ENCODE results near the gene ANTXRL. TPM values are rescaled to one million over a fixed set of nuclear protein-coding genes. Genes with fewer than 3 reads are reported as not detected.

Gene ANTXRL
- total RNA-seq, 1 experiment from 2014 or later, result not detected

DNA sequence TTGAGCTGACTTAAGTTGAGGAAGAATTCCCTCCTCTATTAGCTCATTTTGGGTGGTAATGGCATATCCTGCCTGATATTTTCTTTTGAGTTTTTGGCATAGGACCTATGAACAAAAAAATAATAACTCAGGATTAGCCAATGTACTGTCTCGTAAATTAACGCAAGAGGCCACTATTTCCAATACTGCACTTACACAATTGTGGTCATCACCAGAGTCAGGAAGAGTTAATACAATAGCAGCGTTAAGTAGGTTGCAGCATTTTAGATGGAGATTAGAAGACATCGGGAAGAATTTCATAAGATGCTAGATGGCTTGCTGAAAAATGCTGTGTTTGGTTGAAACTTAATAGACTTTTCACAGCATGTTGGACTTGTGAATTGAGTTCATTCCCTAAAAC is 36.4 kb downstream of the ANTXRL start:
- no peak for TF ChIP-seq CTCF (IDR thresholded peaks at IDR 0.05; ENCODE audit: unreplicated experiment)
- Mint-ChIP-seq H3K36me3 (ENCODE audit: insufficient read depth, unreplicated experiment) (no peaks in the 10 kb centered on the region), H3K4me1 (ENCODE audit: insufficient read depth, unreplicated experiment) (no peaks in the 10 kb centered on the region), H3K4me3 (ENCODE audit: unreplicated experiment) (no peak overlapping the region), H3K9me3 (ENCODE audit: unreplicated experiment) (no peaks in the 10 kb centered on the region), H3K27me3 (ENCODE audit: insufficient read depth, unreplicated experiment) (no peaks in the 10 kb centered on the region), H3K27ac (ENCODE audit: low read depth, unreplicated experiment) (no peak overlapping the region)
- intact Hi-C loops (cut with micrococcal nuclease), result no loop called here
- ChIA-PET POLR2A (no interaction called here), CTCF (interaction anchor here (0.9 to 2.2 kb wide), 3 partner anchors 22 to 94 kb away, joined by 3 to 6 read pairs (median 3); no protein-coding TSS in a partner anchor)
- DNase-seq (ENCODE audit: unreplicated experiment), result no peak
- BruUV-seq (replicated peaks), result no TSS peak

GRCh38 chr10:46325021-46325420 is 38.2 kb downstream of the ANTXRL start:
- Mint-ChIP-seq H3K27ac (ENCODE audit: low read depth, unreplicated experiment) (no peak overlapping the region), H3K4me1 (ENCODE audit: insufficient read depth, unreplicated experiment) (no peaks in the 10 kb centered on the region), H3K4me3 (ENCODE audit: unreplicated experiment) (no peak overlapping the region), H3K9me3 (ENCODE audit: unreplicated experiment) (no peaks in the 10 kb centered on the region), H3K36me3 (ENCODE audit: insufficient read depth, unreplicated experiment) (no peaks in the 10 kb centered on the region), H3K27me3 (ENCODE audit: insufficient read depth, unreplicated experiment) (no peaks in the 10 kb centered on the region)
- no TSS peak for BruUV-seq (replicated peaks)
- POLR2A ChIA-PET, result no interaction called here
- peak; percentile 5 for TF ChIP-seq CTCF (IDR thresholded peaks at IDR 0.05; ENCODE audit: unreplicated experiment)
- CTCF ChIA-PET, result interaction anchor here (0.7 to 1.4 kb wide), 3 partner anchors 94 to 279 kb away, joined by 4 to 10 read pairs (median 5); partner anchors contain the start of gene MSMB
- peak; percentile 26 for DNase-seq (ENCODE audit: unreplicated experiment)
- intact Hi-C loops (cut with micrococcal nuclease), result no loop called here

GRCh38 chr10:46326066-46326465 is 39.3 kb downstream of the ANTXRL start:
- TF ChIP-seq CTCF (IDR thresholded peaks at IDR 0.05; ENCODE audit: unreplicated experiment), result no peak
- CTCF ChIA-PET, result interaction anchor here (0.6 to 1.4 kb wide), 4 partner anchors 98 to 280 kb away, joined by 3 to 10 read pairs (median 5); partner anchors contain the start of gene MSMB
- H3K9me3 Mint-ChIP-seq (ENCODE audit: unreplicated experiment), result no peaks in the 10 kb centered on the region
- H3K36me3 Mint-ChIP-seq (ENCODE audit: insufficient read depth, unreplicated experiment), result no peaks in the 10 kb centered on the region
- POLR2A ChIA-PET, result no interaction called here
- no peak overlapping the region for H3K27ac Mint-ChIP-seq (ENCODE audit: low read depth, unreplicated experiment)
- H3K4me3 Mint-ChIP-seq (ENCODE audit: unreplicated experiment), result no peak overlapping the region
- no peaks in the 10 kb centered on the region for H3K4me1 Mint-ChIP-seq (ENCODE audit: insufficient read depth, unreplicated experiment)
- DNase-seq (ENCODE audit: unreplicated experiment), result no peak
- no peaks in the 10 kb centered on the region for H3K27me3 Mint-ChIP-seq (ENCODE audit: insufficient read depth, unreplicated experiment)
- no TSS peak for BruUV-seq (replicated peaks)
- intact Hi-C loops (cut with micrococcal nuclease), result no loop called here

DNA sequence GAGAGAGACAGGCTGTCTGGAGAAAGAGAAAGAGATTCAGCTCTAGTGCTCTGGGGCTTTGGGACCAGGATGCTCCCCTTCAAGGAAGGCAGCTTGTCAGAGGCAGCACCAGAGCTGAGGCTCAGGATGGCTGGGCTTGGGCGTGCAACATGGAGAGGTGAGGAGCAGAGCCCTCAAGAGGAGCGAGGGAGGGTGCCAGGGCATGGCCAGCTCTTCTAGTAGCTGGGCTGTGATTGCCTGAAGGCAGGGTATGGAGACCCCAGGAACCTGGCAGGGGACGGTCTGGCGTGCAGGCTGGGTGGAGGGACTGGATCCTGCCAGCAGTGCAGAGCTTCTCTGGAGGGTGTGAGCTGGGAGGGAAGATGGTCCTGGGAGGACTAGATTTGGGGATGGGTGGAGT is 40.2 kb downstream of the ANTXRL start:
- Mint-ChIP-seq H3K27me3 (ENCODE audit: insufficient read depth, unreplicated experiment) (no peaks in the 10 kb centered on the region), H3K9me3 (ENCODE audit: unreplicated experiment) (no peaks in the 10 kb centered on the region), H3K4me3 (ENCODE audit: unreplicated experiment) (no peak overlapping the region), H3K4me1 (ENCODE audit: insufficient read depth, unreplicated experiment) (no peaks in the 10 kb centered on the region), H3K27ac (ENCODE audit: low read depth, unreplicated experiment) (no peak overlapping the region), H3K36me3 (ENCODE audit: insufficient read depth, unreplicated experiment) (no peaks in the 10 kb centered on the region)
- CTCF ChIA-PET, result interaction anchor here (1.3 kb wide), 1 partner anchor 98 kb away, joined by 3 read pairs; no protein-coding TSS in a partner anchor
- intact Hi-C loops (cut with micrococcal nuclease), result no loop called here
- POLR2A ChIA-PET, result no interaction called here
- TF ChIP-seq CTCF (IDR thresholded peaks at IDR 0.05; ENCODE audit: unreplicated experiment), result no peak
- no TSS peak for BruUV-seq (replicated peaks)
- DNase-seq (ENCODE audit: unreplicated experiment), result no peak

All from MCF 10A (cell line).